K562 (cell line): ENCODE results near the gene HEY2. TPM values are rescaled to one million over a fixed set of nuclear protein-coding genes. Genes with fewer than 3 reads are reported as not detected.

Source experiments
- ATAC-seq: fragments of 200-7000 bp; cut with Tn5 transposase; 3 replicates; pipeline ENCODE4 v1.9.1; 2020; ENCODE audit warnings: moderate library complexity
- BruUV-seq: library from RNA; stranded (reverse); fragments of 400-500 nt; replicated peaks from 2 replicates; lab custom pipeline; 2021; lab: Mats Ljungman, UMichigan
- CTCF ChIA-PET: fragments of 300-600 bp; formaldehyde crosslinking; extraction: SDS; loops from one replicate; lab custom pipeline; 2021; ENCODE audit warnings: low intra/inter-chr PET ratio; lab: Yijun Ruan, JAX
- POLR2A ChIA-PET: fragments of 300-600, 350-650 bp; sonication (Branson Sonifier 250); formaldehyde crosslinking; extraction: SDS; loops from one replicate; lab custom pipeline; 2021; ENCODE audit warnings: antibody characterized with exemption, inconsistent platforms; lab: Yijun Ruan, JAX
- DNase-seq, 4 experiments: peaks; one replicate each; pipeline versions ENCODE4 v3.0.0 to v3.0.0-alpha.2; 2011 to 2018; ENCODE audit warnings: low spot score in 3 of 4, mixed read lengths in 3 of 4; ENCODE audit errors: extremely low read depth in 1 of 4
- FAIRE-seq: peaks from 2 replicates; lab custom pipeline; 2011; peaks lifted over from hg19 to GRCh38; lab: Jason Lieb, UNC
- H2AFZ ChIP-seq: 2 replicates; pipeline ENCODE4 v1.6.0; 2011; ENCODE audit warnings: low read depth, low read length, control low read depth, inconsistent platforms
- H3K27ac ChIP-seq: fragments of 200-600 bp; 3 replicates; pipeline ENCODE4 v1.8.0; 2011; ENCODE audit warnings: low read depth, mild to moderate bottlenecking, control low read depth, inconsistent platforms, low read length, moderate library complexity, mixed read lengths; ENCODE audit errors: extremely low read depth
- H3K27me3 ChIP-seq, 2 experiments: fragments of 300-600 bp in 1 of 2; 2 replicates in 1 of 2; 3 replicates in 1 of 2; pipeline versions ENCODE4 v1.6.0 to v1.8.0; 2011; ENCODE audit warnings: inconsistent platforms in 2 of 2, low read length in 2 of 2, mild to moderate bottlenecking in 1 of 2, mixed read lengths in 1 of 2, moderate library complexity in 1 of 2; ENCODE audit not compliant: control insufficient read depth in 2 of 2, insufficient read depth in 2 of 2
- H3K36me3 ChIP-seq: fragments of 300-600 bp; 3 replicates; pipeline ENCODE4 v1.8.0; 2011; ENCODE audit warnings: mild to moderate bottlenecking, low read length, inconsistent platforms; ENCODE audit not compliant: control insufficient read depth, insufficient read depth
- H3K4me1 ChIP-seq, 2 experiments: fragments of 200-600 bp in 1 of 2; replicated peaks in 1 of 2; 2 replicates in 1 of 2; 3 replicates in 1 of 2; pipeline versions ENCODE4 v1.5.1 to v1.8.0; 2011; ENCODE audit warnings: inconsistent platforms in 2 of 2, low read length in 2 of 2, mild to moderate bottlenecking in 1 of 2, mixed read lengths in 1 of 2, moderate library complexity in 1 of 2; ENCODE audit not compliant: control insufficient read depth in 2 of 2, insufficient read depth in 2 of 2
- H3K4me2 ChIP-seq: 2 replicates; pipeline ENCODE4 v1.6.1; 2011; ENCODE audit warnings: low read length, control low read depth, inconsistent platforms, mixed read lengths; ENCODE audit not compliant: insufficient read depth
- H3K4me3 ChIP-seq: fragments of 200-600 bp; sonication (generic), shearing (Covaris generic); 2 replicates; pipeline ENCODE4 v1.5.1; 2016; ENCODE audit warnings: control low read depth, inconsistent platforms
- H3K79me2 ChIP-seq: fragments of 200-600 bp; 3 replicates; pipeline ENCODE4 v1.8.0; 2011; ENCODE audit warnings: low read length, inconsistent platforms; ENCODE audit not compliant: control insufficient read depth, insufficient read depth
- H3K9ac ChIP-seq, 2 experiments: 2 replicates each; pipeline versions ENCODE4 v1.6.0 to v1.6.1; 2011; ENCODE audit warnings: low read depth in 2 of 2, low read length in 2 of 2, control low read depth in 1 of 2, inconsistent platforms in 1 of 2, mild to moderate bottlenecking in 1 of 2, mixed read lengths in 1 of 2; ENCODE audit not compliant: insufficient read depth in 1 of 2
- H3K9me1 ChIP-seq: one replicate; pipeline ENCODE4 v1.6.0; 2011; ENCODE audit warnings: inconsistent platforms, mild to moderate bottlenecking, low read length, moderate library complexity; ENCODE audit not compliant: control insufficient read depth, insufficient read depth
- H3K9me3 ChIP-seq: replicated peaks from 2 replicates; pipeline ENCODE4 v1.5.1; 2011; ENCODE audit warnings: low read depth, low read length, inconsistent platforms; ENCODE audit not compliant: control insufficient read depth, insufficient read depth
- H4K20me1 ChIP-seq: replicated peaks from 2 replicates; pipeline ENCODE4 v1.6.1; 2011; ENCODE audit warnings: low read length, inconsistent platforms, mixed read lengths; ENCODE audit not compliant: control insufficient read depth, insufficient read depth
- COPS2 ChIP-seq: fragments of 450-650 bp; conservative IDR thresholded peaks from 2 replicates; pipeline ENCODE4 v1.6.1; 2016; ENCODE audit warnings: mild to moderate bottlenecking, moderate library complexity
- CSDE1 ChIP-seq, 2 experiments: fragments of 450-650 bp; IDR thresholded peaks; 2 replicates each; pipeline ENCODE4 v1.6.1; 2016; ENCODE audit warnings: mild to moderate bottlenecking in 1 of 2
- ELF1 ChIP-seq: fragments of 200-800 bp; sonication (Bioruptor generic); IDR thresholded peaks from 2 replicates; pipeline ENCODE4 v1.6.1; 2016; ENCODE audit warnings: missing genetic modification characterization, missing compliant biosample characterization
- GATAD2A ChIP-seq: fragments of 450-650 bp; IDR thresholded peaks from 2 replicates; pipeline ENCODE4 v1.6.1; 2017
- KLF10 ChIP-seq: fragments of 250-450 bp; sonication (Bioruptor Pico); IDR thresholded peaks from 2 replicates; pipeline ENCODE4 v1.6.1; 2021; ENCODE audit warnings: matching md5 sums
- KLF6 ChIP-seq: fragments of 250-450 bp; sonication (Bioruptor Pico); IDR thresholded peaks from 2 replicates; pipeline ENCODE4 v1.4.0; 2020; ENCODE audit warnings: mild to moderate bottlenecking, moderate library complexity, borderline replicate concordance
- POLR3A ChIP-seq: IDR thresholded peaks from 2 replicates; pipeline ENCODE4 v1.6.1; 2011; ENCODE audit warnings: borderline replicate concordance, mild to moderate bottlenecking, moderate library complexity; ENCODE audit not compliant: insufficient read length, insufficient read depth; ENCODE audit errors: extremely low read depth
- PTRF ChIP-seq: fragments of 450-650 bp; IDR thresholded peaks from 2 replicates; pipeline ENCODE4 v1.6.1; 2016; ENCODE audit warnings: mild to moderate bottlenecking, missing genetic modification characterization, missing compliant biosample characterization
- TCF15 ChIP-seq: fragments of 250-450 bp; sonication (Bioruptor Pico); IDR thresholded peaks from 2 replicates; pipeline ENCODE4 v1.8.0; 2022; ENCODE audit warnings: moderate library complexity, mild to moderate bottlenecking, inconsistent platforms
- TEAD4 ChIP-seq, 2 experiments: sonication (generic) in 1 of 2; formaldehyde crosslinking in 1 of 2; IDR thresholded peaks; 2 replicates each; pipeline versions ENCODE4 v1.6.1 to v1.8.0; 2012 to 2022; ENCODE audit warnings: borderline replicate concordance in 1 of 2, inconsistent platforms in 1 of 2, low read length in 1 of 2, mild to moderate bottlenecking in 1 of 2, missing genetic modification reagents in 1 of 2
- ZBTB40 ChIP-seq, 2 experiments: fragments of 450-650 bp in 1 of 2; sonication (generic) in 1 of 2; formaldehyde crosslinking in 1 of 2; IDR thresholded peaks; 2 replicates each; pipeline versions ENCODE4 v1.7.1 to v1.9.0; 2016 to 2022; ENCODE audit warnings: inconsistent platforms in 1 of 2, mild to moderate bottlenecking in 1 of 2, missing genetic modification reagents in 1 of 2
- ZNF551 ChIP-seq: fragments of 250-450 bp; sonication (Bioruptor Pico); IDR thresholded peaks from 2 replicates; pipeline ENCODE4 v1.5.0; 2021; ENCODE audit warnings: mild to moderate bottlenecking, moderate library complexity
- WGBS: fragments of 100-300 bp; shearing (Covaris generic); methylation state at CpG from one replicate; pipeline ENCODE4 v1.1.6; 2016; ENCODE audit warnings: low coverage, mixed read lengths; ENCODE audit not compliant: insufficient coverage; ENCODE audit errors: missing lambda C conversion rate; 5-methylcytosine and 5-hydroxymethylcytosine counted together
- in situ Hi-C: fragments of 300-500 bp; cut with MboI; formaldehyde crosslinking; loops from 4 replicates; pipeline ENCODE4 v1.15.0; 2018; ENCODE audit warnings: inconsistent platforms, mixed read lengths
- intact Hi-C: fragments of 100-400 bp; cut with micrococcal nuclease; formaldehyde crosslinking; loops from 2 replicates; pipeline ENCODE4 v1.14.2; 2022
- polyA plus RNA-seq, 8 experiments: library from polyadenylated mRNA; depleted of rRNA in 4 of 8; stranded (reverse) in 5 of 8; unstranded in 3 of 8; fragments of >200 nt; fragmentation: Nextera tagmentation in 2 of 8; fragmentation: Illumina TruSeq in 1 of 8; extraction: Ambion mirVana in 2 of 8; extraction: Trizol in 1 of 8; gene quantifications; 2 replicates each; pipeline versions ENCODE4 v1.2.1 to v1.2.3, GENCODE V29; 2011 to 2014; ENCODE audit warnings: inconsistent platforms in 1 of 8, missing spikeins in 1 of 8
- total RNA-seq, 7 experiments: library from RNA; depleted of rRNA in 6 of 7; stranded (reverse); fragments of >200 nt in 6 of 7; fragmentation: Illumina TruSeq in 2 of 7; extraction: Trizol in 2 of 7; gene quantifications; 2 replicates each; pipeline versions ENCODE4 v1.2.1 to v1.2.3, GENCODE V29; 2011 to 2021; ENCODE audit warnings: low replicate concordance in 1 of 7

HEY2 gene
- total and polyA plus RNA-seq, 9 of the 15 experiments (the other 6 are each of a cell fraction or from before 2014, with no cell fraction given): 0.03 to 0.07 (median 0.06) TPM; not detected in 5

GRCh38 chr6:125792172-125792571 lies 42.7 kb downstream of the HEY2 start:
- peaks cover 4% of the 10 kb centered on the region; the same call in 2 of the 3 replicates for H3K36me3 ChIP-seq
- no peak for ATAC-seq
- in situ Hi-C loops (no loop called here), intact Hi-C loops (no loop called here)
- peaks cover 17 to 18% of the 10 kb centered on the region in 2 experiments for H3K4me1 ChIP-seq
- no peak for DNase-seq
- no peaks in the 10 kb centered on the region for H3K27me3 ChIP-seq
- H3K79me2 ChIP-seq: peaks cover 31% of the 10 kb centered on the region
- H3K27ac ChIP-seq: no peak overlapping the region
- no peak overlapping the region for H2AFZ ChIP-seq
- no TSS peak for BruUV-seq
- 67% methylated on average over 3 of the region's 3 CpGs for WGBS
- H3K9me3 ChIP-seq: no peaks in the 10 kb centered on the region
- no peak for TF ChIP-seq ZBTB40 (IDR thresholded peaks at IDR 0.05)
- no peak for TF ChIP-seq ZBTB40 (CRISPR knock-in tag; IDR thresholded peaks at IDR 0.05)
- no peak for TF ChIP-seq CSDE1 (IDR thresholded peaks at IDR 0.05)
- no peak for TF ChIP-seq ZNF551 (CRISPR knock-in tag)
- TF ChIP-seq TCF15 (CRISPR knock-in tag): no peak
- no peak for TF ChIP-seq COPS2
- no peak for TF ChIP-seq TEAD4 (IDR thresholded peaks at IDR 0.05; ENCODE audit: low read length)
- no peak for TF ChIP-seq TEAD4 (CRISPR knock-in tag; IDR thresholded peaks at IDR 0.05; ENCODE audit: borderline replicate concordance)
- no peak for TF ChIP-seq POLR3A
- no peak for TF ChIP-seq KLF6 (CRISPR knock-in tag)
- no peak for TF ChIP-seq GATAD2A
- TF ChIP-seq ELF1: no peak
- TF ChIP-seq PTRF (tag): no peak
- TF ChIP-seq KLF10 (CRISPR knock-in tag): no peak
- POLR2A ChIA-PET: interaction anchor here (1.1 to 3.7 kb wide), 3 partner anchors 11 to 18 kb away, joined by 3 to 98 read pairs (median 6); no protein-coding TSS in a partner anchor
- H3K9ac ChIP-seq: no peak overlapping the region
- no peak for FAIRE-seq
- peaks cover 3% of the 10 kb centered on the region for H3K9me1 ChIP-seq
- H3K4me3 ChIP-seq: no peak overlapping the region
- no peak overlapping the region for H3K4me2 ChIP-seq
- CTCF ChIA-PET: interaction anchor here (1.0 kb wide), 1 partner anchor 164 kb away, joined by 9 read pairs; the partner anchor contains the start of gene HINT3
- no peaks in the 10 kb centered on the region for H4K20me1 ChIP-seq
